ENCODE results near the gene TEKTIP1. TPM values are rescaled to one million over a fixed set of nuclear protein-coding genes. Genes with fewer than 3 reads are reported as not detected.

TEKTIP1 gene
- not detected in 2 replicates for total RNA-seq

GRCh38 chr19:3538965-3539755, at the start of gene TEKTIP1:
TEKTIP1 (plus strand) TSS chr19:3539174; CDS start chr19:3539178, 4 bp downstream.

GRCh38 chr19:3500429-3501101, 38.4 kb upstream of the TEKTIP1 start, which contains the start of gene DOHH:
DOHH (minus strand) TSS chr19:3500674; CDS start chr19:3496814, 3,860 bp downstream.

GRCh38 chr19:3505598-3506383, 33.2 kb upstream of the TEKTIP1 start, which contains the start of gene FZR1:
FZR1 (plus strand) TSS chr19:3506311; CDS start chr19:3522990, 16,679 bp downstream.

GRCh38 chr19:3557461-3558248, 18.7 kb downstream of the TEKTIP1 start, which contains the start of gene MFSD12:
MFSD12 (minus strand) TSS chr19:3557586; CDS start chr19:3557403, 183 bp downstream.

GRCh38 chr19:3572855-3573161, 33.8 kb downstream of the TEKTIP1 start, which contains the start of gene HMG20B:
HMG20B (plus strand) TSS chr19:3572944; CDS start chr19:3573310, 366 bp downstream.

GRCh38 chr19:3585301-3586126, 46.5 kb downstream of the TEKTIP1 start, which contains the start of gene GIPC3:
GIPC3 (plus strand) TSS chr19:3585478; CDS start chr19:3585598, 120 bp downstream.

Small RNA genes lying within 50 kb of the gene (small RNA-seq; reads per million reads assigned to genes)
- gene AC005786.1 (not detected), gene RF00212 (not detected)

Other genes with a start within 250 kb of the TEKTIP1 start
- 66.3 and 76.4 TPM in 2 replicates for gene NFIC, start 172.6 kb upstream of the TEKTIP1 start, total RNA-seq
- gene SMIM24, start 58.6 kb upstream of the TEKTIP1 start, total RNA-seq, result not detected in 2 replicates
- gene SMIM44, start 55.7 kb upstream of the TEKTIP1 start, total RNA-seq, result not detected in 2 replicates
- gene DOHH, start 38.5 kb upstream of the TEKTIP1 start, total RNA-seq, result 7.3 and 9.6 TPM in 2 replicates
- 44.6 and 45.6 TPM in 2 replicates for gene FZR1, start 32.9 kb upstream of the TEKTIP1 start, total RNA-seq
- gene MFSD12, start 18.4 kb downstream of the TEKTIP1 start, total RNA-seq, result 82.7 and 86.6 TPM in 2 replicates
- gene HMG20B, start 33.8 kb downstream of the TEKTIP1 start, total RNA-seq, result 73.5 and 85.2 TPM in 2 replicates
- gene GIPC3, start 46.3 kb downstream of the TEKTIP1 start, total RNA-seq, result under 0.01 TPM in 2 replicates
- 0.73 and 1.8 TPM in 2 replicates for gene TBXA2R, start 67.7 kb downstream of the TEKTIP1 start, total RNA-seq
- gene CACTIN, start 87.6 kb downstream of the TEKTIP1 start, total RNA-seq, result 21.7 and 26.4 TPM in 2 replicates
- 21.7 and 24.0 TPM in 2 replicates for gene PIP5K1C, start 161.3 kb downstream of the TEKTIP1 start, total RNA-seq
- not detected in 2 replicates for gene TJP3, start 169.2 kb downstream of the TEKTIP1 start, total RNA-seq
- 15.1 and 23.1 TPM in 2 replicates for gene APBA3, start 222.5 kb downstream of the TEKTIP1 start, total RNA-seq
- gene MRPL54, start 223.5 kb downstream of the TEKTIP1 start, total RNA-seq, result 35.3 and 38.3 TPM in 2 replicates
- not detected in 2 replicates for gene RAX2, start 233.1 kb downstream of the TEKTIP1 start, total RNA-seq
- gene MATK, start 247.2 kb downstream of the TEKTIP1 start, total RNA-seq, result under 0.01 and 0.98 TPM in 2 replicates

Measured in subcutaneous preadipocyte (primary cell).